Type B pancreatic cell (in vitro differentiated cells): ENCODE results near the gene FBXW5. TPM values are rescaled to one million over a fixed set of nuclear protein-coding genes. Genes with fewer than 3 reads are reported as not detected.
A peak's percentile ranks its signal among the peaks of the same experiment; 100 is the strongest.

Source experiments
- DNase-seq: peaks from one replicate; pipeline ENCODE4 v3.0.0; 2021; ENCODE audit warnings: mixed read lengths; ENCODE audit not compliant: unreplicated experiment; ENCODE audit errors: extremely low spot score
- H3K27ac Mint-ChIP-seq: 2 replicates; pipeline ENCODE4 v1.8.0; 2021; ENCODE audit warnings: mild to moderate bottlenecking, mixed read lengths
- H3K27me3 Mint-ChIP-seq: 2 replicates; pipeline ENCODE4 v1.8.0; 2021; ENCODE audit warnings: mixed read lengths
- H3K36me3 Mint-ChIP-seq: 2 replicates; pipeline ENCODE4 v1.8.0; 2021; ENCODE audit warnings: mixed read lengths
- H3K4me1 Mint-ChIP-seq: one replicate; pipeline ENCODE4 v1.8.0; 2021; ENCODE audit warnings: mixed read lengths; ENCODE audit not compliant: unreplicated experiment
- H3K4me3 Mint-ChIP-seq: 2 replicates; pipeline ENCODE4 v1.8.0; 2021; ENCODE audit warnings: mild to moderate bottlenecking, mixed read lengths
- H3K9me3 Mint-ChIP-seq: 2 replicates; pipeline ENCODE4 v1.8.0; 2021; ENCODE audit warnings: mixed read lengths
- CTCF ChIP-seq: fragments of 200-600 bp; sonication (generic); conservative IDR thresholded peaks from 2 replicates; pipeline ENCODE4 v1.5.0; 2021; ENCODE audit warnings: antibody characterized with exemption, mild to moderate bottlenecking
- total RNA-seq: library from RNA; stranded (reverse); gene quantifications from 2 replicates; pipeline ENCODE4 v1.2.1, GENCODE V29; 2021; ENCODE audit warnings: low replicate concordance

FBXW5 gene
- total RNA-seq, 1 donor from 2014 or later, result 82.8 TPM

- Mint-ChIP-seq H3K27ac (peak within 1 kb of the TSS; percentile 2), H3K4me3 (no peak within 1 kb of the TSS), H3K4me1 (peaks cover 5% of the 10 kb centered on the region), H3K36me3 (no peaks in the 10 kb centered on the region), H3K9me3 (no peaks in the 10 kb centered on the region), H3K27me3 (peaks cover 8% of the 10 kb centered on the region)
- no peak for DNase-seq
- no peak for TF ChIP-seq CTCF
These were observed 37.9 kb upstream of the FBXW5 start, which contains the start of gene LCNL1 for GRCh38 chr9:136982232-136983051. LCNL1 (plus strand) TSS chr9:136982993; CDS start chr9:136983587, 594 bp downstream.

- TF ChIP-seq CTCF, result no peak
- no peaks in the 10 kb centered on the region for H3K36me3 Mint-ChIP-seq
- no peak overlapping the region for H3K4me3 Mint-ChIP-seq
- peaks cover 8% of the 10 kb centered on the region for H3K27me3 Mint-ChIP-seq
- DNase-seq, result no peak
- H3K27ac Mint-ChIP-seq, result no peak overlapping the region
- H3K4me1 Mint-ChIP-seq, result peaks cover 5% of the 10 kb centered on the region
- H3K9me3 Mint-ChIP-seq, result no peaks in the 10 kb centered on the region
These were observed 37.2 kb upstream of the FBXW5 start for GRCh38 chr9:136981588-136982231.

- peaks cover 5% of the 10 kb centered on the region for H3K4me1 Mint-ChIP-seq
- DNase-seq, result no peak
- no peak overlapping the region for H3K4me3 Mint-ChIP-seq
- no peak for TF ChIP-seq CTCF
- no peak overlapping the region for H3K27ac Mint-ChIP-seq
- no peaks in the 10 kb centered on the region for H3K36me3 Mint-ChIP-seq
- no peaks in the 10 kb centered on the region for H3K9me3 Mint-ChIP-seq
- peaks cover 5% of the 10 kb centered on the region for H3K27me3 Mint-ChIP-seq
These were observed 36.3 kb upstream of the FBXW5 start for GRCh38 chr9:136980669-136981478.

- no peak for TF ChIP-seq CTCF
- no peak overlapping the region for H3K4me3 Mint-ChIP-seq
- no peaks in the 10 kb centered on the region for H3K36me3 Mint-ChIP-seq
- H3K9me3 Mint-ChIP-seq, result no peaks in the 10 kb centered on the region
- H3K27ac Mint-ChIP-seq, result no peak overlapping the region
- DNase-seq, result no peak
- H3K27me3 Mint-ChIP-seq, result peaks cover 5% of the 10 kb centered on the region
- H3K4me1 Mint-ChIP-seq, result peaks cover 5% of the 10 kb centered on the region
These were observed 35.4 kb upstream of the FBXW5 start for GRCh38 chr9:136979769-136980587.
